CMK (cell line): ENCODE measurements around the gene TREH.
"Not testable (repeated sequence)": the region's sequence is repeated elsewhere in the genome, so short reads cannot be mapped to it uniquely, and the experiment has no call there.

Source experiments
- DNase-seq: peaks from one replicate; pipeline ENCODE4 v3.0.0-alpha.2; 2010; ENCODE audit warnings: low read depth

Gene TREH

DNA sequence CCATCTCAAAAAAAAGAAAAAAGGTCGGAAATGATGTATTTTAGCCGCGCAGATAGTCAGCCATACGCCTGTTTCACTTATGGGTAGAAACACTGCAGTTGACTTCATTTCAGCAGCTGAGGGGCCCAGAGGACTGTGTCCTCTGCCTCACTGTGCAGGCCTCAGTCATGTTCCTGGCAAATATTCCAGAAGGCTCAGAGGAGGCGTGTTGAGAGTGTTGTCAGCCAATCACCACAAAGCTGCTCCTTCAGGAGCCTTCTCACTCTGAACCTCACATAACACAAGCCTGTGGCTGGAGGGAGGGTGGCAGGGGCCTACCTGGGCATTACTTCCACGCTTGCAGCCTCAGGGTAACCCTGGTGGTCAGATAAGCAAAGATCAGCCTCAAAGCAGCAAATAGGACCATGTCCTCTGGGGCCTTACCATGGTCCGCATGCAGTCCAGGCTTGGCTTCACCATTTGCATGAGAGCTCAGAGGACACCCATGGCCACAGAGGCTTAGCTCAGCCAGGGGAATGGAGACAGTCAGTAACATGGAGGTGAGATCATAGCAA is 17.3 kb upstream of the TREH start:
- no peak for DNase-seq

DNA sequence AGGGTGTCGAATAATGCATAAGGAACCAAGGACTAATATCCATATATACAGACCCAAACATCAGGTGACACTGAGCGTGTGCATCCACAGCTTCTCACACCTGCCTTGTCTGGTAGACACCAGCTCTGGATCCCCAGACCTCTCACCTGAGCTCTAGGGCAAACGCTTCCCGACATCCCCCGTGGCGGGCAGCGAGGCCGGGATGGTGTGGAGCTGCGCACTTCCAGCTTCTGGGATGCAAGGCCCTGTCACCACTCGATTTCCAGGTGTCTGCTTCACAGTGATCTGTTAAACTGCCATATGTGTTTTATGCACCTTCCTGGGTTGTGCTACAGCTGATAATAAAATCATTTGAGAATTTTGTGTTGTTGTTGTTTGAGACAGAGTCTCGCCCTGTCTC is 15.3 kb upstream of the TREH start:
- DNase-seq: no peak

DNA sequence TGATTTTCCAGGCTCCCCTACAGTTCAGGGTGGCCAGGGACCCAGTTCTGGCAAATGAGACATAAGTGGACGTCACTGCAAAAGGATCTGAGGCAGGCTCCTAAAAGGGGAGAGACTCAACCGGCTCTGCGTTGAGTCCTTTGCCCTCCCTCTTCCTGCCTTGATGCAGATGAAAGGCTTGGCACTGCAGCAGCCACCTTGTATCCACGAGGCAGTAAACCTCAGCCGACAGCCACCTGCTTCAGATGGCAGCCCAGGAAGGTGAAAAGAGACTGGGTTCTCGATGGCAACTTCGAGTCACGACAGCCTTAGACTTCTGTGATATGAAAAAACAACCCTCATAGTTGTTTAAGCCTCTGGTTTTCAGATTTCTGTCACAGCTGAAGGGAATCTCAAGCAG is 14.7 kb upstream of the TREH start:
- DNase-seq: no peak

DNA sequence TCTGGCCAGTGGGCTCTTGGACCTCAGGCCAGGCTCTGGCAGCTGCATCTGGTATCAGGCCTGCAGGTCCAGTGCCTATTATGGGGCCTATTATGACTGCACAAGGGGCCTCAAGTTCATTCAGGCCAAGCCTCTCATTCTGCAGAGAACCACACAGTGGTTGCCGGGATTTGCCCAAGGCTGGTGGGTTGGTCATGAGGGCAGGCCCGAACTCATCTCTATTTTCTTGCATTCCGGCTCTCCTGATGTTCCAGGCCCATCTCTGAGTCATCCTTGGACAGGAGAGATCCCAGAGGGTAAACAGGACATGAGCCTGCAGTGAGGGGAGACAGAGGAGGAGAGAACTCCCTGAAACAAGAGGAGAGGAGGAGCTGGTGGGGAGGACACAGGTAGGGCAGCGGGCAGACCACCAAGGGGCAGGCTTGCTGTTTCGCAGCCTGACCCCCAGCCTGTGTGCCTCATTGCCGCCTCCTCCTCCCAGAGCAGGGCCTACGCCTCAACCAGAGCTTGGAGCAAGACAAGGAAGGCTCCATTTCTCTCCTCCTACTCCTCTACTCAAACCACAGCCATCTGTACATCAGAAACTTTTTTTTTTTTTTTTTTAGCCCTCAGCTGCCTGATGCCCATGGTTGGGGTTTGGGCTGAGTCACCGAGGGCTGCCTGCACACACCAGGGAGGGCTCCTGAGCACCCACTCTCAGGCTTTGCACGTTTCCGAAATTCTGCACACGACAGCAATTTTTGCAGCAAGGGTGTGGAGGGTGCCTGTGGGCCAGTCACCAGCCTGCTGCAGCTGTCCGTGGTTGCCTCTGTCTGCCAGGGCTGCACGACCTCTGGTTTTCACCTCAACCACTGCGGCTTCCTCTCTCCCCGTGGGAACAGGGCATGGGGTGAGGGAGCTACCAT is 12.7 kb upstream of the TREH start:
- DNase-seq: no peak

DNA sequence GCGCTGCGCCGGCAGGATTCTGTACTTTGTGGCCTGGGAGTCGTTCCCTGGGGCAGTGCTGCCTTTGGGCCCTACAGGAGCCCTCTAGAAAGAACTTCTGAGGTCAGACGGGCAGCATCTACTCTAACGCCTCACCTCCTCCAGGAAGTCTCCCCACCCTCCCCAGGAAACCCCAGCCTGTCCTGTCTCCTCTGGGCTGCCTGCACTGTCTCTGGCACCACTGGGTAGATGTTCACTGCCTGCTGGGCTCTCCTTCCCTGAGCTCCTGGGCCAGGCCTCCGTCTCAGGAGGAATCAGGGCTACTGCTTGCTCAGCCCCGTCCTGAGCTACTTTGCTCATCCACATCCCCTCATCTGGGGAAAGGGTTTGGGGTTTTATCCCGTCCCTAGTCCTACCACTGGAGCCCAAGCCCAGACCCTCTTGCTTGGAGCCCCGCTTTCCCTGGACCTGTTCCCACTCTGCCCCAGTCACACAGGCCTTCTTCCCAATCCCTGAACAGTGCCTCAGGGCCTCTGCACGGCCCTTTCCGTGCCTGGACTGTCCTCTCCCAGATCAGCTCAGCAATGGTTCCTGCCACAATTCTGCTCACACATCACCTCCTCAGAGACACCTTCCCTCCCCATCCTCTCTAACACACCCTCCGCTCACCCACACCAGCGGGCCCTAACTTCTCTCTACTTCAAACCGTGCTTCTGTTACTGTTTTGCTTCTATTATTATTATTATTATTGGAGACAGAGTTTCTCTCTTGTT is 11.3 kb upstream of the TREH start:
- no peak for DNase-seq

DNA sequence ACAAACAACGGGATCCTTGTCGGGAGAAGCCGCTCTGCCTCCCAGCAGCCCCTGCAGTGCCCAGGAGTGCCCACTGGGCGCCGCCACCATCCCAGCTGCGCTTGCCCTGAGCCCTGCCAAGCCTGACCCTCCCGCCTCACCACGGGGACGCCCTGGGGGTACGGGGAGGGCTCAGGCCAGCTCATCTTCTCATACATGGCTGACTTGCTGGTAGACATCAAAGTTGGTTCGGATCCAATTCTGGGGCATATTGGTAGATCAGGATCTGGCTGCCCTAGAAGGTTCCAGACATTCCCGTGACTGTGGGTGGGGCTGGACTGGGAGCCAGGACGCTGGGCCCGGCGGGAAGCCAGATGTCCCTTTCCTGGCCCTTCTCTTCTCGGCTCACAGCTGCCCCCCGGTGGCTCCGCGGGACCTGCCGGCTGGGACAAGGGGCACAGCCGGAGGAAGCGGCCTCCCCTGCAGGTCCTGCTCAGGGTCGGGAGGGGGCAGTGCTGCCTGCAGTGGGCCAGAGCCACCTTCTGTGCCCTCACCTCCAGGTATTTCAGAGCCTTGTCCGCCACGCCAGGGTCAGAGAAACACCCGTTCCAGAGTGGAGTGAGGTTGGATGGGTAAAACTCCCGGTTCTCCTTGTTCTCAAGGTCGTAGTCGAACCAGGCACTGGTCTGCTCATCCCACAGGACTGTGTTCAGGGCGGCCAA is 10.6 kb upstream of the TREH start:
- DNase-seq: peak; percentile 77

DNA sequence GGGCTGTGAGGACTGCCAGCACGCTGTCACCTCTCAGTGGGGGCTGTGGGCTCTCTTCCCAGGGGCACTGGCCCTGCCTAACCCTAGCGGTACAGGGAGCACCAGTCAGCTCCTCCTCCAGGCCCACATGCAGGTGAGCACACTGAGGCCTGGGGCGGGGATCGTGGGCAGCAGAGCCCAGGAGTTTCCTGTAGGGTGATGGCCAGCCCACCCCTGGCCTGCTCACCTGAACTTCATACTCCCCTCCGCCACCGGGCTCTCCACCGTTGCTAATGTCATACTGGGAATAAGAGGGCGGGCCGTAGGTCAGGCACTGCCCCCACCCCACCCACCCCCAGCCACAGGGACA is 10.0 kb upstream of the TREH start:
- DNase-seq: no peak

DNA sequence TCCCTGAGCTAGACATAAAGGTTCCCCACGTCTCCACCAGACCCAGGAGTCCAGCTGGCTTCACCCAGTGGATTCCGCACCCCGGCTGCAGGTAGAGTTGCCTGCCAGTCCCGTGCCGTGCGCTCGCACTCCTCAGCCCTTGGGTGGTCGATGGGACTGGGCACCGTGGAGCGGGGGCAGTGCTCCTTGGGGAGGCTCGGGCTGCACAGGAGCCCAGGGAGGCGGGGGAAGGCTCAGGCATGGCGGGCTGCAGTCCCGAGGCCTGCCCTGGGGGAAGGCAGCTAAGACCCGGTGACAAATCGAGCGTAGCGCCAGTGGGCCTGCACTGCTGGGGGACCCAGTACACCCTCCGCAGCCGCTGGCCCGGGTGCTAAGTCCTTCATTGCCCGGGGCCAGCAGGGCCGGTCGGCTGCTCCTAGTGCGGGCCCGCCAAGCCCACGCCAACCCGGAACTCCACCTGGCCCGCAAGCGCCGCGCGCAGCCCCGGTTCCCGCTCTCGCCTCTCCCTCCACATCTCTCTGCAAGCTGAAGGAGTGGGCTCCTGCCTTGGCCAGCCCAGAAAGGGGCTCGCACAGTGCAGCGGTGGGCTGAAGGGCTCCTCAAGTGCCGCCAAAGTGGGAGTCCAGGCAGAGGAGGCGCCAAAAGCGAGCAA is 9.5 kb upstream of the TREH start:
- no peak for DNase-seq

DNA sequence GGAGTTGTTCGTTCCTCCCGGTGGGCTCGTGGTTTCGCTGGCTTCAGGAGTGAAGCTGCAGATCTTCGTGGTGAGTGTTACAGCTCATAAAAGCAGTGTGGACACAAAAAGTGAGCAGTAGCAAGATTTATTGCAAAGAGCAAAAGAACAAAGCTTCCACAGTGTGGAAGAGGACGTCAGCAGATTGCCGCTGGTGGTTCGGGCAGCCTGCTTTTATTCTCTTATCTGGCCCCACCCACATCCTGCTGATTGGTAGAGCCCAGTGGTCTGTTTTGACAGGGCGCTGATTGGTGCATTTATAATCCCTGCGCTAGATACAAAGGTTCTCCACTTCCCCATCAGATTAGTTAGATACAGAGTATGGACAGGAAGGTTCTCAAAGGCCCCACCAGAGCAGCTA is 8.9 kb upstream of the TREH start:
- not testable (repeated sequence) for DNase-seq

DNA sequence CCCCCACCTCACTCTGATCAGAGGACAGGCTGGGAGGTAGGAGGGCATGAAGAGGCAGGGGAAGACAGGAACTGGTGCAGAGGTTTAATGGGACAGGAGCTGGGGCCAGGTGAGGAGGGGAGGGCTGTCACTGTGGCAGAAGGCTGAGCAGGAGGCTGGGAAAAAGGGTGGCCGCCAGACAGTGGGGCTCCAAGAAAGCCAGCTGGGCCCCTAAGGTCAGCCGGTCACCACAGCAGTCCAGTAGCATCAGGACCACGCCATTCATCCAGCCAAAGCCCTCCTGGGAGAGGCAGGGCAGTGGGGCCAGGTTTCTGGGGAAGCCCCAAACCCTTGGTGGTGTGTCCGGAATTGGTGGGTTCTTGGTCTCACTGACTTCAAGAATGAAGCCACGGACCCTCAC is 8.5 kb upstream of the TREH start:
- no peak for DNase-seq

DNA sequence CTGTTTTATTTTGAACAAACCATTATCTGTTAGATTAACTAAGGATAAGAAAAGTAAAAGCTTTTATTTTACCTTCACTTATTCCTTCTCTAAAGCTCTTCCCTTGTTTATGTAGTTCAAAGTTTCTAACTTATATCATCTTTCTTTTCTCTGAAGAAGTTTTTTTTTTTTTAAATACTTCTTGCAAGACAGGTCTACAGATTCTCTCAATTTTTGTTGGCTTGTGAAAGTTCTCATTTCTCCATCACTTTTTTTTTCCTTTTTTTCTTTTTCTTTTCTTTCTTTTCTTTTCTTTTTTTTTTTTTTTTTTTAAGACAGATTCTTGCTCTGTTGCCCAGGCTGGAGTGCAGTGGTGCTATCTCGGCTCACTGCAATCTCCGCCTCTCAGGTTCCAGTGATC is 4.7 kb upstream of the TREH start:
- no peak for DNase-seq

DNA sequence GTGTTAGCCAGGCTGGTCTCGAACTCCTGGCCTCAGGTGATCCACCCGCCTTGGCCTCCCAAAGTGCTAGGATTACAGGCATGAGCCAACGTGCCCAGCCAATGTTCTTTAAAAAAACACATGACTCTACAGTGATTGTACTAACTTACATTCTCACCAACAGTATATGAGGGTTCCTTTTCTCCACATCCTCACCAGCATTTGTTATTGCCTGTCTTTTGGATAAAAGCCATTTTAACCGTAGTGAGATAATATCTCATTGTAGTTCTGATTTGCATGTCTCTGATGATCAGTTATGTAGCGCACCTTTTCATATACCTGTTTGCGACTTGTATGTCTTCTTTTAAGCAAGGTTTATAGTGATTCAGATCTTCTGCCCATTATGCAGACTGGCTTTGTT is 3.5 kb upstream of the TREH start:
- not testable (repeated sequence) for DNase-seq

DNA sequence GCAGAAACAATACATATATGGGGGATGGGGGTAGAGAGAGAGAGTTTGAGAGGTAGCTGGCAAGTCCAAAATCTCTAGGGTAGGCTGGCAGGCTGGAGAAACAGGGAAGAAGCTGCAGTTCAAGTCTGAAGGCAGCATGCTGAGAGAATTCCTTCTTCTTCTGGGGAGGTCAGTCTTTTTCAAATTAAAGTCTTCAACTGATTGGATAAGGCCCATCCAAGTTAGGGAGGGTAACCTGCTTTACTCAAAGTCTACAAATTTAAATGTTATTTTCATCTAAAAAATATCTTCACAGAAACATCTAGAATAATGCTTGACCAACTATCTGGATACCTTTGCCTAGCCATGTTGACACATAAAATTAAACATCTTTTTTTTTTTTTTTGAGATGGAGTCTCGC is 2.9 kb upstream of the TREH start:
- DNase-seq: no peak

DNA sequence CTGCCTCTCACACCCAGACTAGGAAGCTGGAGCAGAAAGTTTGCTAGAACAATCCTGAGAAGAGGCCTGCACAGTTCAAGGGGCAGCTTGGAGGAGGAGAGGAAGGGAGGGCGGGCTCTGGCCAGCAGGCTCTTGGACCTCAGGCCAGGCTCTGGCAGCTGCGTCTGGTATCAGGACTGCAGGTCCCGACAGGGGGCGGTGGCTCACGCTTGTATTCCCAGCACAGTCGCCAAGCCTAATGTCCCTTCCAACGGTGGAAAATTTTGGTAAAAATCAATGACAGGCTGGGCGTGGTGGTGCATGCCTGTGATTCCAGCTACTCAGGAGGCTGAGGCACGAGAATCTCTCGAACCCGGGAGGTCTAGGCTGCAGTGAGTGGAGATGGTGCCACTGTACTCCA is 542 bp downstream of the TREH start:
- not testable (repeated sequence) for DNase-seq

DNA sequence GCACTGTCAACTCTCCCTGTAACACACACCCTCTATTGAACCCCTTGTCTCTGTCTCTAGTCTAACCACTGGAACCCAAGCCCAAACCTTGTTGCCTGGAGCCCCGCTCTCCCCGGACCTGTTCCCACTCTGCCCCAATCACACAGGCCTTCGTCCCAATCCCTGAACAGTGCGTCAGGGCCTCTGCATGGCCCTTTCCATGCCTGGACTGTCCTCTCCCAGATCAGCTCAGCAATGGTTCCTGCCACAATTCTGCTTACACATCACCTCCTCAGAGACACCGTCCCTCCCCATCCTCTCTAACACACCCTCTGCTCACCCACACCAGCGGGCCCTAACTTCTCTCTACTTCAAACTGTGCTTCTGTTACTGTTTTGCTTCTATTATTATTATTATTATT is 1.5 kb downstream of the TREH start:
- no peak for DNase-seq

DNA sequence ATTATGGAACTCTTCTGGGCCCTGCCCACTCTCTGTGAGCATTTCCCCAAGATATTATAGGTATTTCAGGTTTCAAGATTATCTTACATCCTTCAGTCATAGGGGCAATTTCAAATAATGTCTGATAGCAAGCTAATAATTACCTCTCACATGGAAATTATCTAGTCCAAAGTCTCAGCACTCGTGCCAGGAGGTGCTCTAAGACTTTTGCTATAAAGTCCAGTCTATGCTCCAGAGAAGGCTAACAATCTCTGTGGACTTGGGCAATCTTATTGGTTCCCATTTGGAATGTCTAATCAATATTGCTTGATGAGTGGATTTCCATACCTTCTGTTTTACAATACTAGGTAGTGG is 5.4 kb downstream of the TREH start:
- no peak for DNase-seq

DNA sequence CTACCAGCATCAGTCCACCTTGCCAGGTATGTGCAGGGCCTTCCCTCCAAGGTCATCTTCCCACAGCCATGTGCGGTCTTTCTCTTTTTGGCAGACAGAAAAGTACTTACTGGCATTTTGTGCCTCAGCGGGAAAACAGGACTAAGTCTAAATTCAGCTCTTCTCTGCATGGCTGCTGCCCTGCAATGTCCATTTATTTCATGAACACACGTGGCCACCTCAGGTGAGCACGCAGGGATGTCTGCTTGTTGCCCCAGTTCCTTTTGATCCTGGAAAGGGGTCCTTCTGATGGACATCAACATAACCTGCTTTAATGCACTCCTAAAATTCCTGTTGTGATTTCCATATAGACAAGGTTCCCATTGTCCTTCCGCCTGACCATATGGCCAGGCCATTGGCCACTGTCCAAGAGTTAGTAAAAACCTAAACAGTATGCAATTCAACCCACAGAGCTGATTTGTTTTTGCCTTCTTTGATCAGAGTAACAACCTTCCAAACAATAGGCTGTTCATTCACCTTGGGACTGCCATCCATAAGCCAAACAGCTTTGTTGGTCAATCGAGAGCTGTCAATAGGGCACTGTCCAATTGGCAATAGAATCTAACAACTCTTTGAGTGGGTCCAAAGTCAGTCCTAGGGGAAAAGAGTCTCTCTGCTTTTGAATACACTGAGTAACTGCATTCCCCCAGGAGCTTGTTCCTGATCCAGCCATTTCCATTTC is 5.9 kb downstream of the TREH start:
- DNase-seq: no peak

DNA sequence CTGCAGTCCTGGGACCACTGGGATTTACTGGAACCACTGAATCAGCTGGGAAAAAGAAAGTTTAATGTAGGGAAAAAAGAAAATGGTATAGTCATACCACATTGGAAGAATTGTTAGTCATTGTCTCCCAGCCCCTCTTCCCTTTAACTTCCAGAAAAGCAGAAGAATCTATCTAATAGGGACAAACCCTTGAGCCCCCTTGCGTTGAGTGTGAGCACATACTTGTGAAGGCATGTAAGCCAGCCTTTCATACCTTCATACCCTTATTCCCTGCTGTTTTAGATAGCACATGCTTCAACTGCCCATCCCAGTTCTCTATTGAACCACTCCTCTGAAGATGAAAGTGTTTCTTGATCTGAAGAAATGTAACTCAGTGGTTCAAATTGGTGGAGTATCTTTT is 6.6 kb downstream of the TREH start:
- DNase-seq: no peak

DNA sequence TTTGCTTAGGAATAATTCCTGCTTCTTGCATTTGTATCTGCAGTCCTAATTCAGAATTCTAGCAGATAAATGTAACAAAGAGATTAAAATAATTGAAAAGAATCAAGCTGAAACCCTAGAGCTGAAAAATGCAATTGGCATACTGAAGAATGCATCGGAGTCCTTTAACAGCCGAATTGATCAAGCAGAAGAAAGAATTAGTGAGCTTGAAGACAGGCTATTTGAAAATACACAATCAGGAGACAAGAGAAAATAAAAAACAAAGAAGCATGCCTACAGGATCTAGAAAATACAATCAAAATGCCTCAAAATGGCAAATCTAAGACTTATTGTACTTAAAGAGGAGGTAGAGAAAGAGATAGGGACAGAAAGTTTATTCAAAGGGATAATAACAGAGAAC is 8.2 kb downstream of the TREH start:
- no peak for DNase-seq

DNA sequence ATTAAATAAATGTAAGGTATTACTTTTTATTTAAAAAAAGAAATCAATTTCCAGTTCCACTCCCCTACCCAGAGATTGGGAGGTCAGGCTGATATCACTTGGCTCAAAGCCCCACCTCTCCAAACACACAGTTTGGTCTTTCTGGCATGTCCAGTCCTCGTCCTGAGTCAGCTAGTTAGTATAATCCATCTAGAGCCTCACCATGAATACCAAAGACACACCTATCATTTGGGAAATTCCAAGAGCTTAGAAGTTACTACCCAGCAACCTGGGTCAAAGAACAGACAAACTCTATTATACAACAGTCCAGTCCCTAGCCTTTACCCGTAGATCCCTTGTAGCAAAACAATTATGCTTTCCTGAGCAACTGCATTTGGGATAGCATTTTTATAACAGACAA is 9.4 kb downstream of the TREH start:
- no peak for DNase-seq

DNA sequence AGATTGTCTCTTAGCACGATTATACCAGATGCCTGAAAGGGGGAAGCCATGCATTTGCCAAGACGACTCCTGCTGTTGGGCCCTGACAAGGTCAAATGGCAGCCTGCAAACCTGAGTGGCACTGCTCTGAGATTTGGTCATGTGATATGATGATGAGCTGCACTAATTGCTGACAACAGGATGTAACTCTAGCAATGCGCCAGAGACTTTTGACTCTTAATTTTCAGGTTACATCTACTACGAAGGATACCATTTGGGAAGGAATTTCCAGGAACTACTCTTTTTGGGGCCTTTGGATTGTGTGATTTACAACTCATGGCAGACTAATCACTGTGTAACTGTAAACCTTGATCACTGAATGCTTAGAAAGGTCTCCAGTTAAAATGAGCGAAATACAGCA is 13.1 kb downstream of the TREH start:
- DNase-seq: no peak

DNA sequence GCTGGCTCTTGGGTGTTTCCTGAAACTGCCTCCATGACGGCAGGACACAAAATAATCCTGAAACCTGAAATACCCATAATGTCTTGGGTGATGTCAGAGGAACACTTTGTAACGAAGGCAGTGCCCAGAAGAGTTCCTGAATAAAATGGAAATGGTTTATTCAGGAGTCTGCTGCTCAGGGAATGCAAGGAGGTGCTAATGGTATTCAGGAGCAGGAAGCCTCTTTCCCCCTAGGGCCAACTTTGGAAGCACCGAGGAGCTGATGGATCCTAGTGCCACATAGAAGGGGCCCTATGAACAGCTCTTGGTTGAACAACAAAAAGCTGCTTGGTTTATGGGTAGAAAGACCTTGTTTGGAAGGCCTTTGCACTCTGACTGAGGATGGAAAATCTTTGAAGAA is 15.5 kb downstream of the TREH start:
- no peak for DNase-seq
